Esophagus muscularis mucosa (tissue), 3 donors: Measurements from ENCODE around the gene LSS.
"Not testable (repeated sequence)": the region's sequence is repeated elsewhere in the genome, so short reads cannot be mapped to it uniquely, and the experiment has no call there.

Experiments used
- CTCF ChIP-seq, 3 experiments: fragments of 200-600 bp in 2 of 3; fragments of 450-650 bp in 1 of 3; sonication (generic) in 2 of 3; IDR thresholded peaks; one replicate each; pipeline ENCODE4 v1.5.1; 2017 to 2019; ENCODE audit warnings: antibody characterized with exemption in 3 of 3, mild to moderate bottlenecking in 2 of 3, moderate library complexity in 1 of 3
- POLR2AphosphoS5 ChIP-seq, 2 donors: sonication (generic); formaldehyde crosslinking; IDR thresholded peaks; one replicate each; pipeline ENCODE4 v1.6.1; 2017; ENCODE audit warnings: antibody characterized with exemption in 2 of 2

GRCh38 chr21:46176443-46177129 lies 52.0 kb downstream of the LSS start:
- TF ChIP-seq CTCF, POLR2AphosphoS5 (IDR thresholded peaks at IDR 0.05): not testable (repeated sequence)
